BJ (cell line): Measurements from ENCODE around the gene CEP85. TPM values are rescaled to one million over a fixed set of nuclear protein-coding genes. Genes with fewer than 3 reads are reported as not detected.

ENCODE experiments used
- CTCF ChIA-PET: fragments of 350-600 bp; formaldehyde crosslinking; extraction: SDS; loops from one replicate; lab custom pipeline; 2021; ENCODE audit warnings: antibody characterized with exemption, inconsistent platforms; lab: Yijun Ruan, JAX
- POLR2A ChIA-PET: fragments of 300-600 bp; sonication (Branson Sonifier 250); formaldehyde crosslinking; extraction: SDS; loops from one replicate; lab custom pipeline; 2021; ENCODE audit warnings: antibody characterized with exemption; lab: Charles Lee
- DNase-seq: peaks from one replicate; pipeline ENCODE4 v3.0.0-alpha.2; 2011; ENCODE audit warnings: low read depth
- H3K27me3 ChIP-seq: 2 replicates; pipeline ENCODE4 v1.6.0; 2011; ENCODE audit warnings: low read length; ENCODE audit not compliant: control insufficient read depth, insufficient read depth
- H3K36me3 ChIP-seq: 2 replicates; pipeline ENCODE4 v1.5.1; 2011; ENCODE audit warnings: low read length; ENCODE audit not compliant: control insufficient read depth, insufficient read depth
- H3K4me3 ChIP-seq: 2 replicates; pipeline ENCODE4 v1.5.1; 2011; ENCODE audit warnings: low read depth, mild to moderate bottlenecking, control low read depth, low read length
- polyA plus RNA-seq: library from polyadenylated mRNA; depleted of rRNA; stranded (reverse); fragments of >200 nt; gene quantifications from 2 replicates; pipeline ENCODE4 v1.2.3, GENCODE V29; 2011
- TF ChIP-seq, protein P1 (sequence below): IDR thresholded peaks from 2 replicates; pipeline ENCODE4 v1.5.1; 2011; ENCODE audit warnings: low read depth, mild to moderate bottlenecking, control low read depth, inconsistent platforms, low read length, moderate library complexity; ENCODE audit not compliant: insufficient read depth

The CEP85 gene
- polyA plus RNA-seq, 1 experiment = 10.8 TPM

DNA sequence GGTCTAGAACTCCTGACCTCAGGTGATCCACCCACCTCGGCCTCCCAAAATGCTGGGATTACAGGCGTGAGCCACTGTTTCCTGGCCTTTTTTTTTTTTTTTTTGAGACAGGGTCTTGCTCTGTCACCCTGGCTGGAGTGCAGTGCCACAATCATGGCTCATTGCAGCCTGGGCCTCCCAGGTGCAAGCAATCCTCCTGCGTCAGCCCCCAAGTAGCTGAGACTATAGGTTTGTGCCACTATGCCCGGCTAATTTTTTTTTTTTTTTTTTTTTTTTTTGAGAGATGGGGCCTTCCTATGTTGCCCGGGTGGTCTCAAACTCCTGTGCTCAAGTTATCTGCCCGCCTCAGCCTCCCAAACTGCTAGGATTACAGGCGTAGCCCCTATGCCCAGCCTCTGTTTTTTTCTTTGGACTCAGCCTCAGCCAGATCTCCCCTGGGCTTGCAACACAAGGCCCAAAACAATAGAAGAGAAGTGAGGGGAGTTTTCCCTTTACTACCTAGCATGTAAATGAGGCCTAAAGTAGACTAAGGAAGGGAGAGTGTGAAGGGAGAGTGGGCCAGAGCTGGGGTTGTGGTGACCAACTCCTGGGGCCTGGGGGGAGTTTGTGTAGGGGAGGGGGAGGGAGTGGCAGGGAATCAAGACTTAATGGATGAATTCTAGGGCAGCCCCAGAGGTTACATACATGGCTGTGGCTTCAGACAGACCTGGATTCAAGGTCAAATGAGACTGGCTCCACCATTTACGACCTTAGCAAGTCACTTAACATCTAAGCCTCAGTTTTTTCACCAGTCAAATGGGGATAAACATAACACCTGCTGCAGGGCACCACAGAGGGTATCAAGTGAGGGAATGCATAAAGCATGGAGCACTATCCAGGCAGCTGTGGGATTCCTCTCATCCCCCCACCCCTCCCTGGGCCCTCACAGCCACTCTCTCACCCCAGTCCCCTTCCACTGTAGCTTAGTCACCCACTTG is 82.2 kb downstream of the CEP85 start:
- DNase-seq = no peak
- TF ChIP-seq, protein P1, sequence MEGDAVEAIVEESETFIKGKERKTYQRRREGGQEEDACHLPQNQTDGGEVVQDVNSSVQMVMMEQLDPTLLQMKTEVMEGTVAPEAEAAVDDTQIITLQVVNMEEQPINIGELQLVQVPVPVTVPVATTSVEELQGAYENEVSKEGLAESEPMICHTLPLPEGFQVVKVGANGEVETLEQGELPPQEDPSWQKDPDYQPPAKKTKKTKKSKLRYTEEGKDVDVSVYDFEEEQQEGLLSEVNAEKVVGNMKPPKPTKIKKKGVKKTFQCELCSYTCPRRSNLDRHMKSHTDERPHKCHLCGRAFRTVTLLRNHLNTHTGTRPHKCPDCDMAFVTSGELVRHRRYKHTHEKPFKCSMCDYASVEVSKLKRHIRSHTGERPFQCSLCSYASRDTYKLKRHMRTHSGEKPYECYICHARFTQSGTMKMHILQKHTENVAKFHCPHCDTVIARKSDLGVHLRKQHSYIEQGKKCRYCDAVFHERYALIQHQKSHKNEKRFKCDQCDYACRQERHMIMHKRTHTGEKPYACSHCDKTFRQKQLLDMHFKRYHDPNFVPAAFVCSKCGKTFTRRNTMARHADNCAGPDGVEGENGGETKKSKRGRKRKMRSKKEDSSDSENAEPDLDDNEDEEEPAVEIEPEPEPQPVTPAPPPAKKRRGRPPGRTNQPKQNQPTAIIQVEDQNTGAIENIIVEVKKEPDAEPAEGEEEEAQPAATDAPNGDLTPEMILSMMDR = no peak
- no peak overlapping the region for H3K4me3 ChIP-seq
- no peaks in the 10 kb centered on the region for H3K36me3 ChIP-seq
- ChIA-PET CTCF (interaction anchor here (1.6 to 5.0 kb wide), 3 partner anchors 11 to 40 kb away, joined by 7 to 30 read pairs (median 8); no protein-coding TSS in a partner anchor), POLR2A (no interaction called here)
- peaks cover 3% of the 10 kb centered on the region for H3K27me3 ChIP-seq

DNA sequence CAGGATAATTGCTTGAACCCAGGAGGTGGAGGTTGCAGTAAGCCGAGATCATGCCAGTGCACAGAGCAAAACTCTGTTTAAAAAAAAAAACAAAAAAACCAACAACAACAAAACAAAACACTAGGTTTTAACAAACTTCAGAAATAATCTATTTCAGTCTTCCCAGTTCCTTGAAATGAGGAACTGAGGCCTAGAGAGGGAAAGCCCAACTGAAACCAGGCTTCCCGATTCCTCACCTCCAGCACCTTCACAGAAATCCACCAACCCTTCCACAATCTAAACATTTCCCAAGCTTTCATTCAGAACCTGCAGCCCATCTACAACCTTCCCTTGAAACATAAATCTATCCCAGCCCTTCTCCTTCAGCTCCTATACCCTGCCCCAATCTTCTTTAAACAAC is 83.1 kb downstream of the CEP85 start:
- TF ChIP-seq, protein P1 = no peak
- Histone ChIP-seq H3K4me3 (no peak overlapping the region), H3K27me3 (peaks cover 1% of the 10 kb centered on the region), H3K36me3 (no peaks in the 10 kb centered on the region)
- POLR2A ChIA-PET = no interaction called here
- no peak for DNase-seq
- CTCF ChIA-PET = interaction anchor here (5.0 kb wide), 1 partner anchor 41 kb away, joined by 30 read pairs; no protein-coding TSS in a partner anchor

DNA sequence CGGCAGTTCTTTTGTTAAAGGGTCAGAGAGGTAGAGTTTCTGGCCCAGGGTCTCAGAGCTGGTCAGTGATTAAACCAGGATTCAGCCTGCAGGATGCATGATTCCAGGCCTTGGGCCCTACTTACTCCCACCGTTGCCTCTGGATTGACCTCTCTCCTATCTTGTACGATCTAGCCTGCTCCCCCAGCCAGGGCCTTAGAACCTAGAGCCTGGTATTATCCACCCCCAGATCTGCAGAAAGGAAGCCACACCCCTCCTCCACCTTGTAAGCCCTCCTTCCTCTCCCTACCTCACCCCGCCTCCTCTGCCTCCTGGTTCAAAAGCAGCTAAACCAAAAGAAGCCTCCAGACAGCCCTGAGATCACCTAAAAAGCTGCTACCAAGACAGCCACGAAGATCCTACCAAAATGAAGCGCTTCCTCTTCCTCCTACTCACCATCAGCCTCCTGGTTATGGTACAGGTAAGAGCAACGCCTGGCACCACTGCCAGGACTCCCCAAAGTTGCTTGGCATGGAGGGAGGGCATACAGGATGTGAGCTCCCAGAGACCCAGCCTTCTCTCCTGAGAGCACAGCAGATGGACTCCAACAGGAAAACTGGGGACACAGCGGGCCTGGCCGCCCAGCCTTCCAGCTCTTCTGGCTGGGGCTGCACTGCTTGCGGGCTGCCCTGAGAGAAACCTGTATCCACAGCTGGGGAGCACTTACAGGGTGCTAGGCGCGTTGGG is 83.8 kb downstream of the CEP85 start, which contains the start of gene CD52:
CD52 (plus strand) TSS at position 347 of the 726 bp plus-strand sequence; CDS start at position 407, 60 bp downstream.
- no peak for DNase-seq
- POLR2A ChIA-PET = no interaction called here
- TF ChIP-seq, protein P1 = no peak
- no peaks in the 10 kb centered on the region for H3K36me3 ChIP-seq
- H3K4me3 ChIP-seq = no peak within 1 kb of the TSS
- CTCF ChIA-PET = interaction anchor here (1.0 to 5.0 kb wide), 4 partner anchors 33 to 172 kb away, joined by 3 to 30 read pairs (median 4); partner anchors contain the start of gene ZNF593
- H3K27me3 ChIP-seq = peaks cover 1% of the 10 kb centered on the region

DNA sequence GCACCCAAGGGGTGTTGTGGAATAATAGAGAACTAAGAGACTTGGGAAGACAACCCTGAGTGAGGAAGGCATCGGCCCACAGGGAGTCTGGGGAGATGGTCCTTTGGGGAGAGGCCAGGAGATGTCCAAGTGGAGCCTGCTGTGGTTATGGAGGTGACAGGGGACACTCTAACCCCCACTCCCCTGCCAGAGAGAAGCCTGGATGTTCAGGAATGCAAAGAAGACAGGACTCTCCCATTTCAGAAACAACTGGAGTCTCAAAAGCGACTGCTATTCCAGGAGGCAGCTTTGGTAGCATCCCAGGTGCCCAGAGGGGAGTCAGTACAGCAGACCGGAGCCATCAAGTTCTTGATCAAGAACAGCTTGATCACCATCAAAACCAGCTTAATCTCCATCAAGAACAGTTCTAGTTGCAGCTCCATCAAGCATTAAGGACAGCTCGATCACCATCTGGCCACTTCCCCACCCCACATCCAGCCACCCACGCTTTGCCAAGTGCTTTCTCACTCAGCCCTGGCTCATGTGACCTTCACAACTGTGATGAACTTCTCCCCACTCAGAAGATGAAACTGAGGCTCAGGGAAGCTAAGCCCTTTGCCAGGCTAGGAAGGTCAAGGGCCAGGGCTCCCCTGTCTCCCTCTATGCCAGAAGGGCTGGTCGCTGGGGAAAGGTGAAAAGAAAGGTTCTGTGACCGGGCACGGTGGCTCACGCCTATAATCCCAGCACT is 84.5 kb downstream of the CEP85 start:
- no peak for DNase-seq
- ChIA-PET POLR2A (no interaction called here), CTCF (interaction anchor here (1.0 to 5.0 kb wide), 5 partner anchors 34 to 173 kb away, joined by 3 to 30 read pairs (median 4); partner anchors contain the start of genes SH3BGRL3 and ZNF593)
- Histone ChIP-seq H3K36me3 (no peaks in the 10 kb centered on the region), H3K27me3 (peaks cover 1% of the 10 kb centered on the region), H3K4me3 (no peak overlapping the region)
- TF ChIP-seq, protein P1 = no peak
